DND-41 (cell line): ENCODE results near the gene HLA-DQB2.

ENCODE experiments used
- CTCF ChIP-seq: IDR thresholded peaks from 2 replicates; pipeline ENCODE4 v1.5.1; 2012; ENCODE audit warnings: borderline replicate concordance, low read length, moderate library complexity, mild to moderate bottlenecking; ENCODE audit not compliant: poor library complexity, severe bottlenecking; ENCODE audit errors: extremely low read depth
- EZH2 ChIP-seq: IDR thresholded peaks from 3 replicates; pipeline ENCODE4 v1.6.1; 2012; ENCODE audit warnings: borderline replicate concordance, low read depth, mild to moderate bottlenecking, moderate library complexity, low read length, inconsistent platforms; ENCODE audit not compliant: severe bottlenecking

GRCh38 chr6:32794510-32794909 lies 31.2 kb upstream of the HLA-DQB2 start:
- TF ChIP-seq EZH2 = peak; percentile 11
- no peak for TF ChIP-seq CTCF
